Tibial nerve (tissue), 4 donors: ENCODE data around the gene OSBPL10. TPM values are rescaled to one million over a fixed set of nuclear protein-coding genes. Genes with fewer than 3 reads are reported as not detected.
A peak's percentile ranks its signal among the peaks of the same experiment; 100 is the strongest.

Experiments
- DNase-seq, 2 donors: peaks; one replicate each; pipeline ENCODE4 v3.0.0-alpha.2; 2019; ENCODE audit warnings: low spot score in 2 of 2
- H3K27ac ChIP-seq, 4 donors: fragments of 200-600 bp; sonication (generic) in 3 of 4; one replicate each; pipeline ENCODE4 v1.5.1; 2017 to 2019; ENCODE audit warnings: mild to moderate bottlenecking in 1 of 4
- H3K27me3 ChIP-seq, 2 donors: fragments of 200-600 bp; sonication (generic) in 1 of 2; one replicate each; pipeline versions ENCODE4 v1.5.1 to v1.6.0; 2017 to 2019
- H3K36me3 ChIP-seq, 3 donors: fragments of 200-600 bp; sonication (generic); one replicate each; pipeline ENCODE4 v1.5.1; 2018 to 2019
- H3K4me1 ChIP-seq, 4 donors: fragments of 200-600 bp; sonication (generic) in 3 of 4; one replicate each; pipeline ENCODE4 v1.5.1; 2017 to 2019
- H3K4me3 ChIP-seq, 4 donors: fragments of 200-600 bp; sonication (generic) in 3 of 4; one replicate each; pipeline ENCODE4 v1.5.1; 2017 to 2019; ENCODE audit warnings: mild to moderate bottlenecking in 1 of 4, moderate library complexity in 1 of 4
- H3K9me3 ChIP-seq, 4 donors: fragments of 200-600 bp; sonication (generic) in 3 of 4; one replicate each; pipeline ENCODE4 v1.5.1; 2017 to 2019
- CTCF ChIP-seq, 5 experiments: fragments of 200-600 bp in 3 of 5; fragments of 450-650 bp in 2 of 5; sonication (generic) in 3 of 5; IDR thresholded peaks; one replicate each; pipeline ENCODE4 v1.5.1; 2016 to 2019; ENCODE audit warnings: antibody characterized with exemption in 5 of 5, mild to moderate bottlenecking in 3 of 5, moderate library complexity in 2 of 5
- EP300 ChIP-seq, 2 donors: sonication (generic); formaldehyde crosslinking; IDR thresholded peaks; one replicate each; pipeline ENCODE4 v1.6.1; 2017; ENCODE audit warnings: antibody characterized with exemption in 2 of 2, mild to moderate bottlenecking in 1 of 2
- POLR2A ChIP-seq, 2 donors: fragments of 450-650 bp; IDR thresholded peaks; one replicate each; pipeline ENCODE4 v1.6.1; 2017; ENCODE audit warnings: antibody characterized with exemption in 2 of 2, mild to moderate bottlenecking in 2 of 2, moderate library complexity in 2 of 2
- WGBS, 2 donors: methylation state at CpG; one replicate each; pipeline ENCODE4 v1.1.5; 2018; 5-methylcytosine and 5-hydroxymethylcytosine counted together
- total RNA-seq, 4 donors: library from RNA; depleted of rRNA; stranded (reverse); fragments of >200 nt; gene quantifications; one replicate each; pipeline ENCODE4 v1.1.0, GENCODE V29; 2016

The OSBPL10 gene
- total RNA-seq, 4 donors from 2014 or later = 45.0 to 79.2 (median 60.4) TPM

- no peak overlapping the region for H3K4me3 ChIP-seq
- no peaks in the 10 kb centered on the region for H3K36me3 ChIP-seq
- no peak for TF ChIP-seq CTCF (IDR thresholded peaks at IDR 0.05)
- TF ChIP-seq EP300 (IDR thresholded peaks at IDR 0.05) = no peak
- no peak for TF ChIP-seq POLR2A (IDR thresholded peaks at IDR 0.05)
- no peak for DNase-seq
- no peak overlapping the region for H3K27ac ChIP-seq
- WGBS, 2 donors = 83 to 86% methylated on average over 7 of the region's 7 CpGs
- no peaks in the 10 kb centered on the region for H3K27me3 ChIP-seq
- no peaks in the 10 kb centered on the region for H3K4me1 ChIP-seq
- H3K9me3 ChIP-seq = no peaks in the 10 kb centered on the region
Observed at GRCh38 chr3:31772758-31773473, 208.1 kb downstream of the OSBPL10 start.

- H3K36me3 ChIP-seq = no peaks in the 10 kb centered on the region
- DNase-seq = no peak
- H3K4me1 ChIP-seq = no peaks in the 10 kb centered on the region
- H3K4me3 ChIP-seq = no peak overlapping the region
- TF ChIP-seq POLR2A (IDR thresholded peaks at IDR 0.05) = no peak
- no peak for TF ChIP-seq CTCF (IDR thresholded peaks at IDR 0.05)
- no peak for TF ChIP-seq EP300 (IDR thresholded peaks at IDR 0.05)
- no peak overlapping the region for H3K27ac ChIP-seq
- 80 to 84% methylated on average over 4 of the region's 4 CpGs for WGBS, 2 donors
- H3K27me3 ChIP-seq = no peaks in the 10 kb centered on the region
- no peaks in the 10 kb centered on the region for H3K9me3 ChIP-seq
Observed at GRCh38 chr3:31772272-31772671, 208.8 kb downstream of the OSBPL10 start.

- H3K4me1 ChIP-seq = no peaks in the 10 kb centered on the region
- TF ChIP-seq POLR2A (IDR thresholded peaks at IDR 0.05) = no peak
- no peaks in the 10 kb centered on the region for H3K9me3 ChIP-seq
- no peaks in the 10 kb centered on the region for H3K27me3 ChIP-seq
- H3K27ac ChIP-seq = no peak overlapping the region
- no peaks in the 10 kb centered on the region for H3K36me3 ChIP-seq
- H3K4me3 ChIP-seq = no peak overlapping the region
- 80 to 94% methylated on average over 5 of the region's 5 CpGs for WGBS, 2 donors
- DNase-seq = no peak
Observed at GRCh38 chr3:31770822-31771326, 210.2 kb downstream of the OSBPL10 start.

GRCh38 chr3:31768479-31769125 is 212.5 kb downstream of the OSBPL10 start:
- 36 to 38% methylated on average over 6 of the region's 6 CpGs for WGBS, 2 donors
- H3K27ac ChIP-seq = no peak overlapping the region
- H3K27me3 ChIP-seq = no peaks in the 10 kb centered on the region
- H3K36me3 ChIP-seq = no peaks in the 10 kb centered on the region
- H3K9me3 ChIP-seq = no peaks in the 10 kb centered on the region
- H3K4me1 ChIP-seq = no peaks in the 10 kb centered on the region
- peak; percentile 22 to 81 for DNase-seq
- TF ChIP-seq CTCF (IDR thresholded peaks at IDR 0.05) (peak; percentile 32 to 71 (median 53)), POLR2A (IDR thresholded peaks at IDR 0.05) (no peak), EP300 (IDR thresholded peaks at IDR 0.05) (no peak)
- no peak overlapping the region for H3K4me3 ChIP-seq

- WGBS, 2 donors = 90 to 94% methylated on average over 8 of the region's 8 CpGs
- Histone ChIP-seq H3K36me3 (no peaks in the 10 kb centered on the region), H3K4me1 (no peaks in the 10 kb centered on the region), H3K27ac (no peak overlapping the region), H3K4me3 (no peak overlapping the region), H3K27me3 (no peaks in the 10 kb centered on the region), H3K9me3 (no peaks in the 10 kb centered on the region)
- no peak for TF ChIP-seq POLR2A (IDR thresholded peaks at IDR 0.05)
- no peak for TF ChIP-seq CTCF (IDR thresholded peaks at IDR 0.05)
- no peak for TF ChIP-seq EP300 (IDR thresholded peaks at IDR 0.05)
- no peak for DNase-seq
Observed at GRCh38 chr3:31767920-31768319, 213.1 kb downstream of the OSBPL10 start.
